Loucy (cell line): ENCODE data around the gene CD46.

Source experiments
- CTCF ChIP-seq: fragments of 200-600 bp; sonication (generic); conservative IDR thresholded peaks from 2 replicates; pipeline ENCODE4 v1.5.1; 2014; ENCODE audit warnings: mild to moderate bottlenecking, antibody characterized with exemption, low read length
- EZH2phosphoT487 ChIP-seq: fragments of 200-600 bp; IDR thresholded peaks from 2 replicates; pipeline ENCODE4 v1.6.1; 2018; ENCODE audit warnings: antibody characterized with exemption, mild to moderate bottlenecking, moderate library complexity, borderline replicate concordance

DNA sequence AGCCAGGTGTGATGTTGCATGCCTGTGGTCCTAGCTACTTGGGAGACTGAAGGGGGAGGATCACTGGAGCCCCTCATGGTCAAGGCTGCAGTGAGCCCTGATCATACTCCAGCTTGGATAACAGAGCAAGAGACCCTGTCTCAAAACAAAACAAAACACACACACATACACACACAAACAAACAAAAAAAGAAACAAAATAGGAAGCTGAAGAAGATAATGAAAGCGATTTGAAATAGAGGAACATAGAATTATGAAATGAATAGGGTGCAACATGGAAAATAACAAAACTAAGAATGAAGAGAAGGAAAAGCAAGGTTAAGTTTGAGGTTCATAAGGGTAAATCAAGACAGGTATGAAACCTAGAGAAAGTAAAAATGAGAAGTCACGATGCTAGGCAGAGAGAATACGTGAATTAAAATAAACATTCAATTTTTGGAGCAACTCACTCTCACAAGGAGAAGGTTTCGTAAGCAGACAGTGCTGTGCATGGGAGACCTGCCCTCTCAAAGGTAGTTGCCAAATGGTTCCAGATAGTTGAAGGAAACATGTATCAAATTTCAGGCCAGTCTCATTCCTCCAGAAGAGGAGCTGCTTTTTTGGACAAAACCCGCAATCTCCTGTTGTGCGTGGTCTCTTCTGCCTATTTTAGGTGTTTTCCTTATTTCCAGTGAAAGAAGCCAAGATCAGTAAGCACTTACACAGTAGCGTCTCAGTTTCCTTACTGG, 3.3 kb downstream of the CD46 start:
- TF ChIP-seq CTCF = no peak
- no peak for TF ChIP-seq EZH2phosphoT487
